Activated T-helper 2 cell treated with anti-CD3 and anti-CD28 coated beads, Interferon-gamma antibody, Interleukin-2, Interleukin-4, amounts not matched to agents 10 μg/mL and 5 μg/mL and 100 μg/mL, durations not matched to agents 14 hours and 24 hours and 36 hours (primary cell): ENCODE data around the gene MORN3. TPM values are rescaled to one million over a fixed set of nuclear protein-coding genes. Genes with fewer than 3 reads are reported as not detected.

Experiments
- DNase-seq: peaks from one replicate; pipeline ENCODE4 v3.0.0; 2021; ENCODE audit warnings: low spot score
- H3K27ac Mint-ChIP-seq: one replicate; pipeline ENCODE4 v1.8.0; 2021; ENCODE audit warnings: mixed read lengths
- H3K27me3 Mint-ChIP-seq: one replicate; pipeline ENCODE4 v1.8.0; 2021; ENCODE audit warnings: low read depth, mixed read lengths
- H3K36me3 Mint-ChIP-seq: one replicate; pipeline ENCODE4 v1.8.0; 2021; ENCODE audit warnings: low read depth, mixed read lengths
- H3K4me1 Mint-ChIP-seq: one replicate; pipeline ENCODE4 v1.8.0; 2021; ENCODE audit warnings: low read depth, mixed read lengths
- H3K4me3 Mint-ChIP-seq: one replicate; pipeline ENCODE4 v1.8.0; 2021; ENCODE audit warnings: low read depth, mild to moderate bottlenecking, moderate library complexity, mixed read lengths
- H3K9me3 Mint-ChIP-seq: one replicate; pipeline ENCODE4 v1.8.0; 2021; ENCODE audit warnings: mixed read lengths
- intact Hi-C: fragments of 100-400 bp; cut with micrococcal nuclease; formaldehyde crosslinking; loops from one replicate; pipeline ENCODE4 v1.15.1; 2023
- total RNA-seq: library from RNA; stranded (reverse); gene quantifications from 2 replicates; pipeline ENCODE4 v1.2.3, GENCODE V29; 2022

Gene MORN3
- total RNA-seq, 1 donor from 2014 or later, result 0.37 TPM

DNA sequence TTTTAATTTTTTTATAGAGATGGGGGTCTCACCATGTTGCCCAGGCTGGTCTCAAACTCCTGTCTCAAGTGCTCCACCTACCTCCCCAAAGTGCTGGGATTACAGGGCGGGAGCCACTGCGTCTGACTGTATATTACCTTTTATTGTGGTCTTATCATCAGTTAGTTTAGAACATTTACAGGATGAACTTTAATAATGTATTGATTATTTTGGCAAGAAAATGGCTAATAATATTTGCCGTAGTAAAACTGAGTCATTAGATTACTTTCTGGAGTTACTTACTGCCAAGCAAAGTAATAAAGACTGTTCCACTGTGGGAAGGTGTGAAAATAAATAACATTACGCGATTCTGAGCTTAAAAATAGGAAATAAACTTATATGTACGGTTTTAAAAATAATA, 66.7 kb downstream of the MORN3 start:
- Mint-ChIP-seq H3K27ac (no peak overlapping the region), H3K36me3 (peaks cover 3% of the 10 kb centered on the region), H3K9me3 (no peaks in the 10 kb centered on the region), H3K4me1 (peaks cover 6% of the 10 kb centered on the region), H3K4me3 (no peak overlapping the region), H3K27me3 (no peaks in the 10 kb centered on the region)
- intact Hi-C loops, result no loop called here
- no peak for DNase-seq

DNA sequence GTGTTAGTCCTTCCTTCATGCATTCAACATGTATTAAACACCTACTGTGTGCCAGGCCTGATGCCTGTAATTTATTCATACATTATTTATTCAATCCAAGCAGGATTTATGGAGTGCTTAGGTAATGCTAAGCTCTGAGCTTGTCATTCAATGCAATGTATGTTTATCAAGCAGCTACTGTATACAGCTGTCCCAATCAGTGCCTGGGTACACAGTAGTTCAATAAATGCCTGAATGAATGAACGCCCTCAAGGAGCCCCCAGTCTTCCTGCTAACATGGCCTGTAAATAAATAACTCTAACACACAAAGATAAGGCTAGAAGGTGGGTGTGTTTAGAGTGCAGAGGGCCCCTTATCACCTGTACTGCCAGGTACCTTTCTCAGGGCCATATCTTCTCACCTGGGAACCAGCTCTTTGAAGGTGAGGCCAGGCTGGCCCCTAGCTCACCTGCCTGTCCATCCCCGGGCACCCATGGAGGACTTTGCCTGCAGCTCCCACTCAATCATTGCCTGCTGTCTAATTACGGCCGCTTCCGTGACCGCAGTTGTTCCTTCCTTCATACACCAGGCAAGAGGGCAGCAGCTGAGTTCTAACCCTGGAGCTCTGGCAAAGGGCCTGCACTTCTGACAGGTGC, 68.6 kb downstream of the MORN3 start:
- H3K27me3 Mint-ChIP-seq, result no peaks in the 10 kb centered on the region
- peaks cover 5% of the 10 kb centered on the region for H3K36me3 Mint-ChIP-seq
- DNase-seq, result no peak
- intact Hi-C loops, result no loop called here
- H3K9me3 Mint-ChIP-seq, result no peaks in the 10 kb centered on the region
- H3K4me3 Mint-ChIP-seq, result no peak overlapping the region
- H3K27ac Mint-ChIP-seq, result no peak overlapping the region
- peaks cover 6% of the 10 kb centered on the region for H3K4me1 Mint-ChIP-seq

Other genes with a start within 250 kb of the MORN3 start
- 56.2 and 59.3 TPM in 2 replicates for gene KDM2B, start 88.6 kb downstream of the MORN3 start, total RNA-seq
- gene ORAI1, start 43.1 kb downstream of the MORN3 start, total RNA-seq, result 47.6 and 52.6 TPM in 2 replicates
- gene TMEM120B, start 43.1 kb upstream of the MORN3 start, total RNA-seq, result 14.1 and 14.2 TPM in 2 replicates
- 115 and 119 TPM in 2 replicates for gene RHOF, start 124.0 kb upstream of the MORN3 start, total RNA-seq
- gene SETD1B, start 134.4 kb upstream of the MORN3 start, total RNA-seq, result 23.3 and 24.0 TPM in 2 replicates
- not detected in 2 replicates for gene HPD, start 189.2 kb upstream of the MORN3 start, total RNA-seq
- 65.2 and 71.0 TPM in 2 replicates for gene PSMD9, start 219.1 kb upstream of the MORN3 start, total RNA-seq
- gene CFAP251, start 248.9 kb upstream of the MORN3 start, total RNA-seq, result 0.80 and 0.82 TPM in 2 replicates